GM13977 (cell line): ENCODE results near the gene HLTF.

ENCODE experiments used
- DNase-seq: peaks from one replicate; pipeline ENCODE4 v3.0.0; 2012; ENCODE audit warnings: low spot score
- CTCF ChIP-seq: IDR thresholded peaks from 2 replicates; pipeline ENCODE4 v1.5.1; 2012; ENCODE audit warnings: mild to moderate bottlenecking, control low read depth; ENCODE audit not compliant: insufficient read depth; ENCODE audit errors: extremely low read depth, missing control alignments
- in situ Hi-C: fragments of 300-500 bp; cut with MboI; formaldehyde crosslinking; loops from one replicate; pipeline ENCODE4 v1.12.0; 2022; ENCODE audit warnings: low sequenced_read_pairs, low pct_unique_long_range_greater_than_20kb, mixed read lengths, inconsistent platforms; ENCODE audit not compliant: unreplicated experiment

Gene HLTF

DNA sequence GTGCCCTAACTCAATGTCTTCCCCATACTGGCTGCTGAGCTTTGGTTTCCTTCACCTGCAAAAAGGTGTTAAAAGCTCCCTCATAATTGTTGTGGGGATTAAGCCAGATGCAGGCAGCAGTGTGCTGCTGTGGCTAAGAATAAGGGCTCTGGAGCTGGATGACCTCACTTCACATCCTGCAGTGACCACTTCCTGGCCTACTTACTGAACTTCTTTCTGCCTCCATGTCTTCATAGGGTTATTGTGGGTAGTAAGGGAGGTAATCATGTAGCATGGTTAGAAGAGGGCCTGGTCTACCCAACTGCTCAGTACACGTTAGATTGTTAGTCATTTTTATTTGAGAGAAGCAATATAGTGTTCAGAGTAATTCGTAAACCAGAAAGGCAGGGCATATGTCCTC is 76.6 kb downstream of the HLTF start:
- in situ Hi-C loops: no loop called here

DNA sequence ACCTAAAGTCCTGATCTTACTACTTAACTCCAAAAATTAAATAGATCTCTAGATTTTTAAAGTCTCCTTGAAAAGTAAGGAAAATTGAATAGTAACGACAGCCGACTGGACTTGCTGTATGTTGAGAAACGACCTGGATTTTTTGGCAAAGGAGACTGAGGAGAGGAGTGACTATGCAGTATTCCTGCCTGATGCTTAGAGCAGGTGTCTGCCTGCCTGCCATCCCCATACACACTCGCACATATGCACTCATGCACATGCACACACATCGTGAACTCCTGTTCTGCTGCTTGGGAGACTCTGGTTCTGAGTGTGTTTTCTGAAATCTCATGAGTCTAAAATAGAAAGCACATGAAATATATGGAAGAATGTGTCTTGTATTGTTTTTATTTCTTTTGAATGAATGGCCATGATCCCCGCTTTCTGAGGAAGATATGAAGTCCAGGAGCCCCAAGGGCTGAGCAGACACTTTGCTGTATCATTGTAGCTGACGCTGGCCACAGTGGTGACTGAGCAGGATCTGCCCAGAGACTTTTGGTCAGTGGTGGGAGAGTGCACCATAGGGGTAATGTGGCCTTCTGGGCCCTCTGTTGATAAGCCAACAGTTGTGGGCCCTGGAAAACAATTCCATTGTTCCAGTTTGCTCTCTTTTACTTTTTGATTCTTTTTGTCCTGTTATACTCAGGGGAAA is 78.6 kb downstream of the HLTF start:
- no peak for DNase-seq
- in situ Hi-C loops: no loop called here
- no peak for TF ChIP-seq CTCF

More for the DNA sequence above, 76.6 kb downstream of the HLTF start:
- no peak for DNase-seq
- no peak for TF ChIP-seq CTCF

DNA sequence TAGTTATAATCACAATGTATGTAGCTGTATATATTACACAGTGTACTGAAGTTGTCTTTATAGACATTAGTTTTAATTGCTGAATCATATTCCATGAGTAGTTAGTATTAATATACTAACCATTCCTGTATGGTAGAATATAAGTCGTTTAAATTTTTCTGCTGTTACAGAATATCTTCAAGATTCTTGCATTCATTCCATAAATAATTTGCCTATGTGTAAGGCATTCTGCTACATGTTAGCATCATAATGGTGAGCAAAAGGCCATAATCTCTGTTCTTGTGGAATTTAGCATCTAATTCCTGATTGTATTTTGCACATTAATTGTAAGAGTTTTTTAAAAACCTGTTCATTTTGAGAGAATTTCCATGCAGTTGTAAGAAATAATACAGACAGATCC is 80.9 kb downstream of the HLTF start:
- in situ Hi-C loops: no loop called here
- DNase-seq: no peak
- no peak for TF ChIP-seq CTCF

DNA sequence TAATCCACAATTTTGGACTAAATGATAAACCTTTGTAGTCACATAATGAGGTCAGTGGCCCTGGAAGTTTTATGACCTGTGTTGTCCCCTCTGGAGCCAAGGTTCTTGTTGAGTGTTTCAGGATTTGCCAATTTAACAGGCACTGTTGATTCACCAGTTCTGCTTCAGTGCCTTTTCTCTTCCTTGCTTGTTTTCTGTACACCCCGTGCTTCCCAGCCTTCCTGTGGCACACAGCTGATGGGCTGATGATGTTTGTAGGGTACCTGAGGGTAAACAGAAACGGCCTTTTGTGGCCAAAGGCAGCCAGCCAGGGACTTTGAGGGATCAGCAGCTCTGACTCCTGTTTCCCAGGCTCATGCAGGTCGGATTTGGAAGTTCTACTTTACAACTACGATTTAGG is 81.7 kb downstream of the HLTF start:
- no peak for DNase-seq
- in situ Hi-C loops: no loop called here
- TF ChIP-seq CTCF: no peak

- peak; percentile 43 for DNase-seq
- in situ Hi-C loops: no loop called here
- TF ChIP-seq CTCF: no peak
These were observed 82.6 kb downstream of the HLTF start for GRCh38 chr3:149003653-149004305.

GRCh38 chr3:149001727-149002126 is 84.6 kb downstream of the HLTF start:
- in situ Hi-C loops: no loop called here

More at GRCh38 chr3:149001727-149002126, 84.6 kb downstream of the HLTF start:
- no peak for DNase-seq
- TF ChIP-seq CTCF: no peak
